Progenitor cell of endocrine pancreas (in vitro differentiated cells): ENCODE results near the gene KRTAP10-4. TPM values are rescaled to one million over a fixed set of nuclear protein-coding genes. Genes with fewer than 3 reads are reported as not detected.

Experiments
- DNase-seq: peaks from one replicate; pipeline ENCODE4 v3.0.0; 2021; ENCODE audit warnings: low spot score; ENCODE audit not compliant: unreplicated experiment
- H3K27ac Mint-ChIP-seq: 2 replicates; pipeline ENCODE4 v1.8.0; 2021; ENCODE audit warnings: mild to moderate bottlenecking, moderate library complexity, mixed read lengths
- H3K27me3 Mint-ChIP-seq: 2 replicates; pipeline ENCODE4 v1.8.0; 2021; ENCODE audit warnings: mixed read lengths
- H3K36me3 Mint-ChIP-seq: 2 replicates; pipeline ENCODE4 v1.8.0; 2022; ENCODE audit warnings: mixed read lengths; ENCODE audit not compliant: insufficient read depth
- H3K4me1 Mint-ChIP-seq: 2 replicates; pipeline ENCODE4 v1.8.0; 2021; ENCODE audit warnings: low read depth, mixed read lengths
- H3K4me3 Mint-ChIP-seq: 2 replicates; pipeline ENCODE4 v1.8.0; 2021; ENCODE audit warnings: low read depth, mild to moderate bottlenecking, moderate library complexity, mixed read lengths
- H3K9me3 Mint-ChIP-seq: 2 replicates; pipeline ENCODE4 v1.8.0; 2021; ENCODE audit warnings: low read depth, mixed read lengths
- CTCF ChIP-seq: fragments of 200-600 bp; sonication (generic); IDR thresholded peaks from one replicate; pipeline ENCODE4 v1.5.0; 2021; ENCODE audit warnings: antibody characterized with exemption, mild to moderate bottlenecking; ENCODE audit not compliant: unreplicated experiment
- total RNA-seq: library from RNA; stranded (reverse); gene quantifications from 2 replicates; pipeline ENCODE4 v1.2.1, GENCODE V29; 2021

KRTAP10-4 gene
- total RNA-seq, 1 donor from 2014 or later = not detected

GRCh38 chr21:44601596-44602462 lies 28.3 kb downstream of the KRTAP10-4 start:
- Mint-ChIP-seq H3K27me3 (peaks cover 6% of the 10 kb centered on the region), H3K9me3 (peaks cover 14% of the 10 kb centered on the region), H3K36me3 (no peaks in the 10 kb centered on the region), H3K4me3 (no peak overlapping the region), H3K4me1 (no peaks in the 10 kb centered on the region), H3K27ac (no peak overlapping the region)
- TF ChIP-seq CTCF = no peak
- DNase-seq = no peak

GRCh38 chr21:44602463-44602850 lies 28.9 kb downstream of the KRTAP10-4 start:
- Mint-ChIP-seq H3K9me3 (peaks cover 14% of the 10 kb centered on the region), H3K36me3 (no peaks in the 10 kb centered on the region), H3K27me3 (peaks cover 8% of the 10 kb centered on the region), H3K4me1 (no peaks in the 10 kb centered on the region), H3K4me3 (no peak overlapping the region), H3K27ac (no peak overlapping the region)
- no peak for DNase-seq
- no peak for TF ChIP-seq CTCF

- DNase-seq = no peak
- peaks cover 8% of the 10 kb centered on the region for H3K27me3 Mint-ChIP-seq
- no peaks in the 10 kb centered on the region for H3K36me3 Mint-ChIP-seq
- H3K4me1 Mint-ChIP-seq = no peaks in the 10 kb centered on the region
- TF ChIP-seq CTCF = no peak
- no peak overlapping the region for H3K27ac Mint-ChIP-seq
- no peak overlapping the region for H3K4me3 Mint-ChIP-seq
- peaks cover 14% of the 10 kb centered on the region for H3K9me3 Mint-ChIP-seq
These were observed 29.8 kb downstream of the KRTAP10-4 start for GRCh38 chr21:44603109-44603875.

- no peak for DNase-seq
- peaks cover 11% of the 10 kb centered on the region for H3K9me3 Mint-ChIP-seq
These were observed 30.4 kb downstream of the KRTAP10-4 start for GRCh38 chr21:44603911-44604310.

More at GRCh38 chr21:44603911-44604310, 30.4 kb downstream of the KRTAP10-4 start:
- no peaks in the 10 kb centered on the region for H3K36me3 Mint-ChIP-seq
- peaks cover 8% of the 10 kb centered on the region for H3K27me3 Mint-ChIP-seq
- TF ChIP-seq CTCF = no peak
- no peak overlapping the region for H3K4me3 Mint-ChIP-seq
- H3K4me1 Mint-ChIP-seq = no peaks in the 10 kb centered on the region
- no peak overlapping the region for H3K27ac Mint-ChIP-seq
